ENCODE data around the gene FGD2. TPM values are rescaled to one million over a fixed set of nuclear protein-coding genes. Genes with fewer than 3 reads are reported as not detected.

FGD2 gene
- total and polyA plus RNA-seq, 2 donors (not counting 3 experiments of a cell fraction or from before 2014, with no cell fraction given) = not detected

- no peak for FAIRE-seq
These were observed 32.3 kb upstream of the FGD2 start for GRCh38 chr6:36973190-36973589.

More at GRCh38 chr6:36973190-36973589, 32.3 kb upstream of the FGD2 start:
- Histone ChIP-seq H3K36me3 (ENCODE audit: control insufficient read depth in 2 of 2, extremely low read depth in 1 of 2, insufficient read depth in 2 of 2, low read length in 2 of 2) (peaks cover 42 to 92% of the 10 kb centered on the region in 2 experiments), H3K4me1 (ENCODE audit: control insufficient read depth, extremely low read depth, insufficient read depth, low read length) (no peaks in the 10 kb centered on the region), H3K4me3 (replicated peaks in 1 of 3; ENCODE audit: insufficient read depth in 1 of 3, low read depth in 1 of 3, low read length in 3 of 3) (no peak overlapping the region), H3K27ac (ENCODE audit: insufficient read depth, low read depth, low read length) (no peak overlapping the region), H3K27me3 (ENCODE audit: control insufficient read depth in 2 of 2, insufficient read depth in 2 of 2, low read length in 2 of 2) (no peaks in the 10 kb centered on the region), H2AFZ (ENCODE audit: low read depth, low read length) (no peak overlapping the region), H4K20me1 (replicated peaks; ENCODE audit: control insufficient read depth, extremely low read depth, insufficient read depth, low read length) (no peaks in the 10 kb centered on the region), H3K79me2 (ENCODE audit: control insufficient read depth, insufficient read depth, low read length) (peaks cover 5% of the 10 kb centered on the region), H3K4me2 (ENCODE audit: insufficient read depth, low read length) (no peak overlapping the region), H3K9ac (replicated peaks; ENCODE audit: extremely low read depth, insufficient read depth, low read length) (no peak overlapping the region), H3K9me3 (replicated peaks; ENCODE audit: control insufficient read depth, insufficient read depth, low read length) (no peaks in the 10 kb centered on the region), H3K9me1 (replicated peaks; ENCODE audit: control insufficient read depth, extremely low read depth, insufficient read depth, low read length) (no peaks in the 10 kb centered on the region)
- ChIA-PET CTCF (no interaction called here), POLR2A (no interaction called here)
- BruUV-seq (replicated peaks) = no TSS peak
- dilution Hi-C loops (cut with MboI; ENCODE audit: extremely low pct_ligation_motif_present, low sequenced_read_pairs) = no loop called here
- DNase-seq (ENCODE audit: low read depth, low spot score) = no peak
- intact Hi-C loops (cut with micrococcal nuclease) = no loop called here
- TF ChIP-seq POLR2AphosphoS5 (IDR thresholded peaks at IDR 0.05; ENCODE audit: insufficient read depth, low read depth, low read length) (no peak), EZH2 (IDR thresholded peaks at IDR 0.05; ENCODE audit: borderline replicate concordance, low read depth, low read length, severe bottlenecking) (no peak), MYC (IDR thresholded peaks at IDR 0.05; ENCODE audit: low read depth, low read length) (no peak), FOS (IDR thresholded peaks at IDR 0.05; ENCODE audit: borderline replicate concordance, insufficient read depth, low read length) (no peak), POLR2A (IDR thresholded peaks at IDR 0.05; ENCODE audit: low read depth, low read length) (no peak), GATA2 (IDR thresholded peaks at IDR 0.05; ENCODE audit: insufficient read depth, insufficient read length, low read depth, low read length) (no peak)
- TF ChIP-seq, protein P1, sequence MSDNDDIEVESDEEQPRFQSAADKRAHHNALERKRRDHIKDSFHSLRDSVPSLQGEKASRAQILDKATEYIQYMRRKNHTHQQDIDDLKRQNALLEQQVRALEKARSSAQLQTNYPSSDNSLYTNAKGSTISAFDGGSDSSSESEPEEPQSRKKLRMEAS (IDR thresholded peaks at IDR 0.05; ENCODE audit: insufficient read depth, insufficient read length) = no peak
- TF ChIP-seq, protein P2, sequence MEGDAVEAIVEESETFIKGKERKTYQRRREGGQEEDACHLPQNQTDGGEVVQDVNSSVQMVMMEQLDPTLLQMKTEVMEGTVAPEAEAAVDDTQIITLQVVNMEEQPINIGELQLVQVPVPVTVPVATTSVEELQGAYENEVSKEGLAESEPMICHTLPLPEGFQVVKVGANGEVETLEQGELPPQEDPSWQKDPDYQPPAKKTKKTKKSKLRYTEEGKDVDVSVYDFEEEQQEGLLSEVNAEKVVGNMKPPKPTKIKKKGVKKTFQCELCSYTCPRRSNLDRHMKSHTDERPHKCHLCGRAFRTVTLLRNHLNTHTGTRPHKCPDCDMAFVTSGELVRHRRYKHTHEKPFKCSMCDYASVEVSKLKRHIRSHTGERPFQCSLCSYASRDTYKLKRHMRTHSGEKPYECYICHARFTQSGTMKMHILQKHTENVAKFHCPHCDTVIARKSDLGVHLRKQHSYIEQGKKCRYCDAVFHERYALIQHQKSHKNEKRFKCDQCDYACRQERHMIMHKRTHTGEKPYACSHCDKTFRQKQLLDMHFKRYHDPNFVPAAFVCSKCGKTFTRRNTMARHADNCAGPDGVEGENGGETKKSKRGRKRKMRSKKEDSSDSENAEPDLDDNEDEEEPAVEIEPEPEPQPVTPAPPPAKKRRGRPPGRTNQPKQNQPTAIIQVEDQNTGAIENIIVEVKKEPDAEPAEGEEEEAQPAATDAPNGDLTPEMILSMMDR (IDR thresholded peaks at IDR 0.05; ENCODE audit: extremely low read depth in 1 of 2, insufficient read depth in 1 of 2, low read depth in 1 of 2, low read length in 2 of 2) = no peak

Measured in endothelial cell of umbilical vein (primary cell).